Amygdala (tissue), 56 donors: Measurements from ENCODE around the gene ENGASE.

Experiments used
- DNase-seq, 56 donors: peaks; one replicate each; lab custom pipeline; 2025; lab: John Stamatoyannopoulos, UW

The ENGASE gene

DNA sequence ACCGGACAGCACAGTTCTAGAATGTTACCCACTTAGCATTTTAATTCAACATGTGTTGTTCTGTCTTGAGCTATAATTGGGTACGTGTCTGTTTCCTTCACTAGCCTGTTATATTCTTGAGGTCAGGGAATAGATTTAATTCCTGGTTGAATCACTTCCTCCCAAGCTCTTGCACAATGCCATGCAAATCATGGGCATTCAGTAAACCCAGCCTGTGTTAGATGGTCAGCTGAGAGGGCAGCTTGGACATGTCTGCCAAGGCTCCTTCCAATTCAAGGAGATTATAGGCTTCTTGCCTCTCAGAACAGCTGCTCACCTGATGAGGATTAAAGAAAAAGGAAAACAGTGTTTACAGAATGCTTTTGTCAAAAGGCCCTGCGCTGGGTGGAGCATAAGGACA lies 38.0 kb upstream of the ENGASE start:
- peak in 4 of 56 donors; percentile 6 to 13 (median 12) for DNase-seq

DNA sequence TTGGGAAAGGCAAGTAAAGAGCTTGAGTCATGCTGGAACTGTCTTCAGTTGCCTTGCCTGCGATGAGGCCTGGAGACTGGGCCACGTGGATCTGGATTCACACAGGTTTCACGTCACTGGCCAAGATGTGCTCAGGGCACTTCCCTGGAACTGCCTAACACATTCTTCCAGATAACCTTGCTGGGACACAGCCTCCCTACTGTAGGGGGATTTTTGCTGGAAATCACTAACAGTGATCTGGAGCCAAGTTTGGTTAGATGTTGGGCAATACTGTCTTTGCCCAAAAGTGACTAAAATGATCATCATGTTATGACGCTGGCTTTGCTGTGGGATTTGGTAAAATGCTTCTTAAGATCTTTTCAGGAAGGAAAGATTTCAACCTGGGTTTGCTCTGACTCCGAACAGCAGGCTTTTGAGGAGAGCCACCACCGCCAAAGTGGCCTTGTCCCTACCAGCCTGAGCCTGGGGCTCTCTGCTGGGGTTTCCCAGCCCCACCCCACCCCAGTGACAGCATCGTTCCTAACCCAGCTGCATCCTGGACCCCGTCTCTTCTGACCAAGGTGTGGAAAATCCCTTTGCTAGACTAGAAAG lies 36.0 kb upstream of the ENGASE start:
- no peak for DNase-seq

DNA sequence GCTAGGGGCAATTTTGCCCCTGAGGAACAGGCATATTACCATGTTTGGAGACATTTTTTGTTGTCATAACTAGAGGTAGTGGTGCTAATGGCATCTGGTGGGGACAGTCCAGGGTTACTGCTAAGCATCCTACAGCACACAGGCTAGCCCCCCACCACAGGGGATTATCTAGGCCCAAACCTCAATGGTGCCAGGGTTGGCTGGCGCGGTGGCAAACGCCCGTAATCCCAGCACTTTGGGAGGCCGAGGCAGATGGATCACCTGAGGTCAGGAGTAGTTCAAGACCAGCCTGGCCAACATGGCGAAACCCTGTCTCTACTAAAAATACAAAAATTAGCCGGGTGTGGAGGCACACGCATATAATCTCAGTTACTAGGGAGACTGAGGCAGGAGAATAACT lies 35.5 kb upstream of the ENGASE start:
- DNase-seq: no peak

DNA sequence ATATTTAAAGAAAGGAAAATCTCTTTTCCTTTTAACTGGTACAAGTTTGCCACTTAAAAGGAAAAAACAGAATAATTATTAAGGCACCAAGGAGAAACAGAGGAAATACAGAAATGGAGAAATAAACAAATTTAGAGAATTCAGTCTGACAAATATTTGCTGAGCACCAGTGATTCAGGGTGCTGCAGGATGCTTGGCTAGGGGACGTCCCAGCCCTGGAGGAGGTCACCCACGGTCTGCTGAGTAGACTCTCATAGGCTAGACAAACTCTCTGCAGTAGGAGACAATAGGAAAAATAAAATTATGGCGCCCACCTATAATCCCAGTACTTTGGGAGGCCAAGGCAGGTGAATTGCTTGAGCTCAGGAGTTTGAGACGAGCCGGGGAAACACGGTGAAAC lies 34.7 kb upstream of the ENGASE start:
- DNase-seq: no peak

DNA sequence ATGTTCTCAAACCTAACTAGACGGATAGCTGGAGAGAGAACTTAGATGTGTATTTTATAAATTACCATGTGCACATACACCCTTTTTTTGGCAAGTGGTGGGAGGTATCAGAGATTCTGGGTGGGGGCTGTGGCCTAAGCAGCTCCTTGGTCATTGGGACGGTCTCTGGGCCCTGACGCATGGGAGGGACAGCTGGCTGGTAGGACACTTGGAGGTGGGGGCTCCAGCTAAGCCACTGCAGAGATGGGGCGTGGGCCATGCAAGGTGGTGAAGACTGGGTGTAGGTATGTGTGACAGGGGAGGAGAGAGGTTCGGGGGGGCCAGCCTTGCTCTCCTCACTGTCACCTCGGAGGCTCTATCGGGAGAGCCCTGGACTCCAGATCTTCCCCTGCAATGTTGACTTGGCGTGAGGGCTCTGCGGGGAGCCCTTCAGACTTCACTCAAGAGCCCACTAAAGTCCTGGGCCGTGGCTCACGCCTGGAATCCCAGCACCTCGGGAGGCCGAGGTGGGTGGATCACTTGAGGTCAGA lies 33.5 kb upstream of the ENGASE start:
- no peak for DNase-seq

DNA sequence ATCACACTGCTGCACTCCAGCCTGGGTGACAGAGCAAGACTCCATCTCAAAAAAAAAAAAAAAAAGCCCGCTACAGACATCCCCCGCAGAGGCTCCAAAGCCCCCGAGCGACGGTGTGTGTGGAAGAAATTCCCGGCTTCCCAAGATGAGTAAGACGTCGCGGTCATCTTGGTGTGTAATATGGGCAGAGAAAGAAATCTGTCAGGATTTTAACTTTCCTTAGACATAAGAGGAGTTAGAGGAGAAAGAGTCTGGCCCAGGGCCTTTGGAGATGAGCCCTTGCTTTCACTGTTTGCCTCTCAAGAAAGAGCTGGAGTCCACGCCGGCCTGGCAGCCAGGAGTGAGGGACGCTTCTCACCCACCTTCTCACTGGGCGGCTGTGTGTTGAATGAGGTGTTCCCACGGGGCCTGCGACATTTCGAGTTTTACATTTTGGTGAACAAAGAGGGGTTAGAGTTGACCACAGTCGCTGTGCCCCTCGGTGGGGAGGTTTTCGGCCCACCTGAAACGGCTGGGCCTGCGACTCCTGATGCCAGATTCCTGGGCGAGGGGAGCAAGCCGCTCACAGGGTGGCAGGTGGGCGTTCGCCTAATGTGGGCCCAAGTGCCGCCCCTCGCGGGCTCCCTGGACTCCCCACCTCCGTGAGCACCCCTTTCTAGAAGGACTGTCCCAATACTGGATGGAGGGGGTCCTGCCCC lies 32.8 kb upstream of the ENGASE start:
- no peak for DNase-seq

DNA sequence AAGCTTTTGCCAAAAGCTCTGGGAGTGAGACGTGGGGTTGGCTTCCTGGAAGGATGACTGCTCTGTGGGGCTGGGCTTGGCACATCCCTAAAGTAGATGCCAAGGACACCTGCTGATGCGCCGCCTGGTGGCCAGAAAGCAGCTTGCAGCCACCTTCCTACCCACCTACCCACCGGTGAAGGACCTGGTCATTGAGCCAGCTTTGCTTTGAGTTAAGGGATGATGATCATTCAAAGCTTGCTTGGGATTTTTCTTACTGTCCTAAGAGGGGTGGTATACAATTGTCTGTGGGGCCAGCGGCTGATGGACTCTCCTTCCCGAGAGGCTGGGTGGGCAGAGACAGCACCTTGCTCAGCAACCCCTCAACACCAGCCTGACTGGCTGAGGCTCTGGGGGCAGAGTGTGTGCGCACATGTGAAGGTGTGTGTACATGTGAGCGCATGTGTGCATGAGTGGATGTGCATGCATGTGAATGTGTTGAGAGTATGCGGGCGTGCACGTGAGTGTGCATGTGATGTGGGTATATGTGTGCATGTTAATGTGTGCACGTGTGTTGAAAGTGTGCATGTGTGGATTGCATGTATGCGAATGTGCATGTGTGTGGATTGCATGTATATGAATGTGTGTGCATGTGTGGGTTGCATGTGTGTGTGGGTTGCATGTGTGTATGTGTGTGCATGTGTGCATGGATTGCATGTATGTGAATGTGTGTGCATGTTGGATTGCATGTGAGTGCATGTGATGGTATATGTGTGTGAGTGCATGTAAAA lies 32.0 kb upstream of the ENGASE start:
- peak in 13 of 56 donors; percentile 1 to 56 (median 17) for DNase-seq

DNA sequence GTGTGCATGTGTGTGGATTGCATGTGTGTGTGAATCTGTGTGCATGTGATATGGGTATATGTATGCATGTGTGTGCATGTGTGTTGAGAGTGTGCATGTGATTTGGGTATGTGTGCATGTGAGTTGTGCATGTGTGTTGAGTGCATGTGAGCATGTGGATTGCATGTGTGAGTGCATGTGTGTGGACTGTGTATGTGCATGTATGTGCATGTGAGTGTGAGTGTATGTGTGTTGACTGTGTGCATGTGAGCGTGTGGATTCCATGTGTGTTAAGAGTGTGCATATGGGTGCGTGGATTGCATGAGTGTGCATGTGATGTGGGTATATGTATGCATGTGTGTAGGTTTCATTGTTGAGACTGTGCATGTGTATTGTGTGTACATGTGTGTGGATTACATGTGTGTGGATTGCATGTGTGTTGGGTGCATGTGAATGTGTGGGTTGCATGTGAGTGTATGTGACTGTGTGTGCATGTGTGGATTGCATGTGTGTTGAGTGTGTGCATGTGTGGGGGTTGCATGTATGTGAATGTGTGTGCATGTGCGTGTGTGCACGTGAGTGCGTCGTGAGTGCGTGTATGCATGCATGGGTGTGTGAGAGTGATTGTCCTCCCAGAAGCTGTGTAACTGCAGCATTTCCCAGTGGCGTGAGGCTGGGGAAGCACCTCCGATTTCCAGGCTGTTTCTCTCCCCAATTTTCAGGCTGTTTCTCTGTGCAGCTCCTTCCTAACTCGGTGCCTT lies 31.3 kb upstream of the ENGASE start:
- DNase-seq: no peak

DNA sequence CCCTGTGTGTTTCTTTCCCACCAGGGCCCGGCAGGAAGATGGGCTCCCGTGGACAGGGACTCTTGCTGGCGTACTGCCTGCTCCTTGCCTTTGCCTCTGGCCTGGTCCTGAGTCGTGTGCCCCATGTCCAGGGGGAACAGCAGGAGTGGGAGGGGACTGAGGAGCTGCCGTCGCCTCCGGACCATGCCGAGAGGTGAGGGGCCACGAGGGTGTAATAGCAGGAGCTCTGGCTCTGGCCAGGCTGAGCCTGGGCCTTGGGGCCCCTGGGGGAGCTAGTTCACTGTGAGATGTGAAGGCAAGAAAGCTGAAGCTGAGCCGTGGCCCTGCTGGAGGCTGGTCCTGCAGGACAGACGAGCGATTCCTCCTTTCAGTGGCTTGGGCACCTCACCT lies 30.7 kb upstream of the ENGASE start:
- DNase-seq: no peak

DNA sequence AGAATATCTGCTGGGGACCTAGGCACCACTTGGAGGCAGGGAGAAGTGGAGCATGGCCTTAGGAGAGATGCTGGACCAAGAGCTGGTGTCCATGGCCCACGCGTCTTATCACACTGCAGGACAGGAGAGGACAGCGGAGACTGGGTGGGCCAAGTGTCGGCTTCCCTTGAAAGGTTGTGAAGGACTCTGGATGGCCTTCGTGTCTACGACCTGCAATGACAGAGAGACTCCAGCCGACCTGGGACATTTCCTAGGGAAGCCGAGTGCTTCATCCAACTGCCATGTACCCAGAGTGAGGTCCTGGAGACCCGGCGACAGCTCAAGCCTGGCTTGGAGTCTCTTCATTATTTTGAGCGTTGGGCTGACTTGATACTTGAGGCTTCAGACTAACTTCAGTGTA lies 30.2 kb upstream of the ENGASE start:
- DNase-seq: no peak

DNA sequence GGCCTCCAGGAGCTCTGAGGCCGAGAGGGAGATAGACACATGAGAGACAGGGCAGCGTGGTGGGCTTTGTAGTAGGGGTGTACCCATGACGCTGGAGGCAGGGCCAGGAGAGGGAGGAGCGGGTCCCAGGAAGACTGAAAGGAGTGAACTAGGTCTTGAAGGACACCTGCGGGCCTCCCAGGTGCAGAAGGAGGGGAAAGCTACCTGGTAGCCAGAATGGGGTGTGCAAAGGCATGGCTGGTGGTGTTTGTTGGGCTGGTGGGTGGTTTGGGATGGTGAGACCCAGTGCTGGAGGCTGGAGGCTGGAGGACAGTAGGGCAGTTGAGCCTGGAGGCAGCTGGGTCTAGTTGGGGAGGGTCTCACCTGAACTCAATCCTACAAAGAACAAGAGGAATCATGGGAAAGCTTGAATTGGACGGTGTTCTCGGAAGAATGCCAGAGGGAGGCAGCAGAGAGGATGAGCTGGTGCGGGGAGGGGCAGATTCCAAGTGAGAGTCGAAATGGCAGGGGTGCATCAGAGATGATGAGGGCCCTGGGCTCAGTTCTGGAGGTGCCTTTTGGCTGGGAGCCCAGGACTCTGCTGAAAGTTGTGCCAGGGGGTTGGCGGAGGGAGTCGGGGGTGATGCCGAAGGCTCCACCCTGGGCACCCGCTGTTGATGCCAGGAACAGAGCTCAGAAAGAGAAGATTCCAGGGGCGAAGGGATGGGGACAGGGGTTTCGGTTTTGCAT lies 29.5 kb upstream of the ENGASE start:
- no peak for DNase-seq

DNA sequence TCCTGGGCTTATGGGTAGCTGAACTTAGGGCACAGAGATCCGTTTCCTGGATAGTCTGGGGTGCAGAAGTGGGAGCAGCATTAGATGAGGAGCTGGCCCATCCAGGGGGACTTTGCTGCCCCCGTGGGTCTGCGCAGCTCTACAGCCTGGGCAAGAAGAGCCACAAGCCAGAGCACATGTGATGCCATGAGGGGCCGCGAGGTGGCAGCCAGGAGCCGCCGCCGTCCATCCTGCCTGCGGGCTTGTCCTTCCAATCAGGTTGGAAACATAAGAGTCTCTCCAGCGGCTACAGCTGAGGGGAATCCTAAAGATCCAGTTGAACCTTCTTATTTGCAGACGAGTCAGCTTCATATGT lies 28.8 kb upstream of the ENGASE start:
- peak in 47 of 56 donors; percentile 5 to 84 (median 44) for DNase-seq

DNA sequence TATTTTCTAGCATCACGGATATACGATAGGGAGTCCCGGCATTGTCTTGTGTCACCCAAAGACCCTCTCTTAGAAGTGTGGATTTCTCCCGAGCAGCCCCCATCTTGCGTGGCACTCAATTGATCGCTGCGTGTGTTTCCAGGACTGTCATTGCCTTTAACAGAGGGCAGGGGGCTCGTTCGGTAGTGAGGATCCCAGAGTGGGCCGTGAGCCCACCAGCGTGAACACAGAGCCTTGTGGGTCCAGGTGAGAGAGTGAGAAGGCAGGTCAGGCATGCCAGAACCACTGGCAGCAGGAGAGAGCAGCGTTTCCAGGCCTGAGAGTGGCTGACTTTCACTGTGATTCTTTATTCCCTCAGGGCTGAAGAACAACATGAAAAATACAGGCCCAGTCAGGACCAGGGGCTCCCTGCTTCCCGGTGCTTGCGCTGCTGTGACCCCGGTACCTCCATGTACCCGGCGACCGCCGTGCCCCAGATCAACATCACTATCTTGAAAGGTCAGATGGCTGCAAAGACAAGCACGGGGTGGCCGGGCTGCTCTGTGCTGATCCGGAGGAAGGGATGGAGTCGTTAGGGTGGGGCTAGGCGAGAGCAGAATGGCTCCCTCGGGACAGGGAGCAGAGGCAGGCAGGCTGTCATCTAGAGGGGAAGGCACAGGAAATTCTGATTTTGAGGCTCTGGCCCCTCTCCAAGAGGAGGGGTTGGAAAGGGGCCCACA lies 28.3 kb upstream of the ENGASE start:
- DNase-seq: no peak

DNA sequence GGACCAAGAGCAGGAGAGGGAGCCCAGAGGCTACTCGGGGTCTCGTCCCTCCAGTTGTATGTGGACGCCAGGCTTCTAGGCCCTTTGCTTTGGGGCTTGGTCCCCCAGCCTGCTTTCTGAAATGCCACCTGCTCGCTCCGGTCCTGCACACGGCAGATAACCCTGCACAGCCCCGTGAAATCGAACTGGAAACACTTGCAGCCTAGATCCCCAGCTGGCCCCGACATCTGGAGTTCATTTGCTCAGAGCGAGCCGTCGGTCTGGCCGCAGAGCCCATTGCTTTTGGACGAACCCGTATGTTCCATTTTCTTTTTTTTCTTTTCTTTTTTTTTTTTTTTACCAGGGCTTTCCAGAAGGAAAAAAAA lies 27.7 kb upstream of the ENGASE start:
- no peak for DNase-seq

DNA sequence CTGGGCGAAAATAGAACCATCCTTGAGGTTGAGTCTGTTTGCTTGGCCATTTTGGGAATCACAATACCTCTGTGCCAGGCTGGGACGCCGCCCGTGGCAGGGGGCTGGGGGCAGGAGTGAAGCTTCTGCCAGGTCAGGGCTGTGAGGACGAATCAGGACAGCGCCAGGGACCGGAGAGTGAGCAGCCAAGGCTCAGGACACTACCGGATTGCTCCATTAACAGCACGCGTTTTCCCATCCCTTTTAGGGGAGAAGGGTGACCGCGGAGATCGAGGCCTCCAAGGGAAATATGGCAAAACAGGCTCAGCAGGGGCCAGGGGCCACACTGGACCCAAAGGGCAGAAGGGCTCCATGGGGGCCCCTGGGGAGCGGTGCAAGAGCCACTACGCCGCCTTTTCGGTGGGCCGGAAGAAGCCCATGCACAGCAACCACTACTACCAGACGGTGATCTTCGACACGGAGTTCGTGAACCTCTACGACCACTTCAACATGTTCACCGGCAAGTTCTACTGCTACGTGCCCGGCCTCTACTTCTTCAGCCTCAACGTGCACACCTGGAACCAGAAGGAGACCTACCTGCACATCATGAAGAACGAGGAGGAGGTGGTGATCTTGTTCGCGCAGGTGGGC lies 27.2 kb upstream of the ENGASE start:
- DNase-seq: no peak

DNA sequence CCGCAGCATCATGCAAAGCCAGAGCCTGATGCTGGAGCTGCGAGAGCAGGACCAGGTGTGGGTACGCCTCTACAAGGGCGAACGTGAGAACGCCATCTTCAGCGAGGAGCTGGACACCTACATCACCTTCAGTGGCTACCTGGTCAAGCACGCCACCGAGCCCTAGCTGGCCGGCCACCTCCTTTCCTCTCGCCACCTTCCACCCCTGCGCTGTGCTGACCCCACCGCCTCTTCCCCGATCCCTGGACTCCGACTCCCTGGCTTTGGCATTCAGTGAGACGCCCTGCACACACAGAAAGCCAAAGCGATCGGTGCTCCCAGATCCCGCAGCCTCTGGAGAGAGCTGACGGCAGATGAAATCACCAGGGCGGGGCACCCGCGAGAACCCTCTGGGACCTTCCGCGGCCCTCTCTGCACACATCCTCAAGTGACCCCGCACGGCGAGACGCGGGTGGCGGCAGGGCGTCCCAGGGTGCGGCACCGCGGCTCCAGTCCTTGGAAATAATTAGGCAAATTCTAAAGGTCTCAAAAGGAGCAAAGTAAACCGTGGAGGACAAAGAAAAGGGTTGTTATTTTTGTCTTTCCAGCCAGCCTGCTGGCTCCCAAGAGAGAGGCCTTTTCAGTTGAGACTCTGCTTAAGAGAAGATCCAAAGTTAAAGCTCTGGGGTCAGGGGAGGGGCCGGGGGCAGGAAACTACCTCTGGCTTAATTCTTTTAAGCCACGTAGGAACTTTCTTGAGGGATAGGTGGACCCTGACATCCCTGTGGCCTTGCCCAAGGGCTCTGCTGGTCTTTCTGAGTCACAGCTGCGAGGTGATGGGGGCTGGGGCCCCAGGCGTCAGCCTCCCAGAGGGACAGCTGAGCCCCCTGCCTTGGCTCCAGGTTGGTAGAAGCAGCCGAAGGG lies 26.4 kb upstream of the ENGASE start:
- DNase-seq: no peak

DNA sequence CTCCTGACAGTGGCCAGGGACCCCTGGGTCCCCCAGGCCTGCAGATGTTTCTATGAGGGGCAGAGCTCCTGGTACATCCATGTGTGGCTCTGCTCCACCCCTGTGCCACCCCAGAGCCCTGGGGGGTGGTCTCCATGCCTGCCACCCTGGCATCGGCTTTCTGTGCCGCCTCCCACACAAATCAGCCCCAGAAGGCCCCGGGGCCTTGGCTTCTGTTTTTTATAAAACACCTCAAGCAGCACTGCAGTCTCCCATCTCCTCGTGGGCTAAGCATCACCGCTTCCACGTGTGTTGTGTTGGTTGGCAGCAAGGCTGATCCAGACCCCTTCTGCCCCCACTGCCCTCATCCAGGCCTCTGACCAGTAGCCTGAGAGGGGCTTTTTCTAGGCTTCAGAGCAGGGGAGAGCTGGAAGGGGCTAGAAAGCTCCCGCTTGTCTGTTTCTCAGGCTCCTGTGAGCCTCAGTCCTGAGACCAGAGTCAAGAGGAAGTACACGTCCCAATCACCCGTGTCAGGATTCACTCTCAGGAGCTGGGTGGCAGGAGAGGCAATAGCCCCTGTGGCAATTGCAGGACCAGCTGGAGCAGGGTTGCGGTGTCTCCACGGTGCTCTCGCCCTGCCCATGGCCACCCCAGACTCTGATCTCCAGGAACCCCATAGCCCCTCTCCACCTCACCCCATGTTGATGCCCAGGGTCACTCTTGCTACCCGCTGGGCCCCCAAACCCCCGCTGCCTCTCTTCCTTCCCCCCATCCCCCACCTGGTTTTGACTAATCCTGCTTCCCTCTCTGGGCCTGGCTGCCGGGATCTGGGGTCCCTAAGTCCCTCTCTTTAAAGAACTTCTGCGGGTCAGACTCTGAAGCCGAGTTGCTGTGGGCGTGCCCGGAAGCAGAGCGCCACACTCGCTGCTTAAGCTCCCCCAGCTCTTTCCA lies 25.5 kb upstream of the ENGASE start:
- no peak for DNase-seq
